ENCODE data around the gene NR2F1-AS1. TPM values are rescaled to one million over a fixed set of nuclear protein-coding genes. Genes with fewer than 3 reads are reported as not detected.

NR2F1-AS1 gene
- total and polyA plus RNA-seq, 2 donors (not counting 1 experiment from before 2014, with no cell fraction given) = not detected

DNA sequence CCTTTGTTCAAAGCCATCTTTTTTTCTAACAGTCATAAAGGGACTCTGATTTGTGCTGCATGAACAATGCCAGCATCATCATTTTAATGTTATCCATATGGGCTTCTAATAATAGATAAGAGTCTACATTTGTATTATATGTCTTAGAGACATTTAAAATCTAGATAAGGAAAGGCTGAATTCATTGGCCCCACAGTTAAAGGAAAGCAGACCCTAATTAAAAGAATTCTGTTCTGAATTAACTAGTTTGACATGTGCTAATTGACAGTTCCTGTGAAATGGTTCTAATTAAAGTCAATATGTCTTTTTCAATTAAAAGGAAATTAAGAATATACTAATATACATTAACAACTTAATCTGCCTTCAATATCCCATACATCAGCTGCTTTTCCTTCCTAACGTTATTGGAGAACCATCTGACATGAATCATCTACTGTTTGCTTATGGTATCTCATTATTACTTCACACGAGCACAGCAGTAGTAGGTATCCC, 104.7 kb downstream of the NR2F1-AS1 start:
- Histone ChIP-seq H4K20me1 (ENCODE audit: control insufficient read depth, insufficient read depth, low read length, poor library complexity, severe bottlenecking) (no peaks in the 10 kb centered on the region), H3K4me2 (replicated peaks; ENCODE audit: low read depth, low read length, poor library complexity, severe bottlenecking) (no peak overlapping the region), H2AFZ (ENCODE audit: insufficient read depth, low read depth, low read length, poor library complexity, severe bottlenecking) (no peak overlapping the region), H3K9ac (ENCODE audit: low read length) (no peak overlapping the region), H3K36me3 (replicated peaks in 1 of 2; ENCODE audit: control extremely low read depth in 1 of 2, control insufficient read depth in 1 of 2, extremely low read depth in 1 of 2, insufficient read depth in 2 of 2, low read length in 1 of 2) (no peaks in the 10 kb centered on the region), H3K27ac (ENCODE audit: low read length in 2 of 2) (no peak overlapping the region), H3K27me3 (replicated peaks in 1 of 4; ENCODE audit: control extremely low read depth in 1 of 4, control insufficient read depth in 3 of 4, insufficient read depth in 4 of 4, low read length in 3 of 4) (no peaks in the 10 kb centered on the region), H3K4me1 (ENCODE audit: control insufficient read depth in 2 of 2, insufficient read depth in 2 of 2, low read length in 2 of 2) (no peaks in the 10 kb centered on the region), H3K4me3 (ENCODE audit: control extremely low read depth in 1 of 5, extremely low read depth in 1 of 5, insufficient read depth in 1 of 5, low read depth in 2 of 5, low read length in 4 of 5) (no peak overlapping the region), H3K9me3 (ENCODE audit: control extremely low read depth in 1 of 3, control insufficient read depth in 2 of 3, insufficient read depth in 1 of 3, low read length in 2 of 3) (peaks cover 0 to 2% (median 0%) of the 10 kb centered on the region in 3 donors), H3K79me2 (ENCODE audit: control insufficient read depth, insufficient read depth, low read length) (no peaks in the 10 kb centered on the region)
- no peak for TF ChIP-seq EZH2 (IDR thresholded peaks at IDR 0.05; ENCODE audit: borderline replicate concordance, insufficient read depth, low read depth, low read length, poor library complexity, severe bottlenecking)
- TF ChIP-seq, protein P1, sequence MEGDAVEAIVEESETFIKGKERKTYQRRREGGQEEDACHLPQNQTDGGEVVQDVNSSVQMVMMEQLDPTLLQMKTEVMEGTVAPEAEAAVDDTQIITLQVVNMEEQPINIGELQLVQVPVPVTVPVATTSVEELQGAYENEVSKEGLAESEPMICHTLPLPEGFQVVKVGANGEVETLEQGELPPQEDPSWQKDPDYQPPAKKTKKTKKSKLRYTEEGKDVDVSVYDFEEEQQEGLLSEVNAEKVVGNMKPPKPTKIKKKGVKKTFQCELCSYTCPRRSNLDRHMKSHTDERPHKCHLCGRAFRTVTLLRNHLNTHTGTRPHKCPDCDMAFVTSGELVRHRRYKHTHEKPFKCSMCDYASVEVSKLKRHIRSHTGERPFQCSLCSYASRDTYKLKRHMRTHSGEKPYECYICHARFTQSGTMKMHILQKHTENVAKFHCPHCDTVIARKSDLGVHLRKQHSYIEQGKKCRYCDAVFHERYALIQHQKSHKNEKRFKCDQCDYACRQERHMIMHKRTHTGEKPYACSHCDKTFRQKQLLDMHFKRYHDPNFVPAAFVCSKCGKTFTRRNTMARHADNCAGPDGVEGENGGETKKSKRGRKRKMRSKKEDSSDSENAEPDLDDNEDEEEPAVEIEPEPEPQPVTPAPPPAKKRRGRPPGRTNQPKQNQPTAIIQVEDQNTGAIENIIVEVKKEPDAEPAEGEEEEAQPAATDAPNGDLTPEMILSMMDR (IDR thresholded peaks at IDR 0.05) = no peak
- H3K4me3 Mint-ChIP-seq = no peak overlapping the region
- H3K4me1 Mint-ChIP-seq = no peaks in the 10 kb centered on the region
- CTCF ChIA-PET = no interaction called here
- DNase-seq = no peak
- POLR2A ChIA-PET = no interaction called here
- no peak overlapping the region for H3K27ac Mint-ChIP-seq
- no peaks in the 10 kb centered on the region for H3K9me3 Mint-ChIP-seq (ENCODE audit: insufficient read depth)
- no peak for ATAC-seq (ENCODE audit: low read depth)
- intact Hi-C loops (cut with micrococcal nuclease) = no loop called here
- H3K27me3 Mint-ChIP-seq = no peaks in the 10 kb centered on the region
- no CpG with 5 or more reads among the region's 2 CpGs for WGBS (ENCODE audit: insufficient coverage)

DNA sequence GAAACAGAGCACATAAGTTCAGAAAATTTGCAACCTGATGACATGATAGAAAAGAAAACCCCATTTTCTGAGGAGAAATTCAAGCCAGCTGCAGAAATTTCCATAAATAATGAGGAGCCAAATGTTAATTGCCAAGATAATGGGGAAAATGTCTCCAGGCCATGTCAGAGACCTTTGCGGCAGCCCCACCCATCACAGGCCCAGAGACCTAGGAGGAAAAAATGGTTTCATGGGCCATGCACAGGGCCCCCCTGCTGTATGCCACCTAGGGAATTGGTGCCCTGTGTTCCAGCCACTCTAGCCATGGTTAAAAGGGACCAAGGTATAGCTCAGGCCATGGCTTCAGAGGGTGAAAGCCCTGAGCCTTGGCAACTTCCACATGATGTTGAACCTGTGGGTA, 118.1 kb downstream of the NR2F1-AS1 start:
- ATAC-seq (ENCODE audit: low read depth) = no peak
- H3K4me1 ChIP-seq (ENCODE audit: control insufficient read depth in 2 of 2, insufficient read depth in 2 of 2, low read length in 2 of 2) = no peaks in the 10 kb centered on the region
- no peak for TF ChIP-seq EZH2 (IDR thresholded peaks at IDR 0.05; ENCODE audit: borderline replicate concordance, insufficient read depth, low read depth, low read length, poor library complexity, severe bottlenecking)
- TF ChIP-seq, protein P1 (IDR thresholded peaks at IDR 0.05) = no peak
- ChIA-PET CTCF (no interaction called here), POLR2A (no interaction called here)
- H3K27me3 ChIP-seq (replicated peaks in 1 of 4; ENCODE audit: control extremely low read depth in 1 of 4, control insufficient read depth in 3 of 4, insufficient read depth in 4 of 4, low read length in 3 of 4) = no peaks in the 10 kb centered on the region
- H3K4me1 Mint-ChIP-seq = no peaks in the 10 kb centered on the region
- H3K27ac ChIP-seq (ENCODE audit: low read length in 2 of 2) = no peak overlapping the region
- H2AFZ ChIP-seq (ENCODE audit: insufficient read depth, low read depth, low read length, poor library complexity, severe bottlenecking) = no peak overlapping the region
- no peaks in the 10 kb centered on the region for H4K20me1 ChIP-seq (ENCODE audit: control insufficient read depth, insufficient read depth, low read length, poor library complexity, severe bottlenecking)
- H3K4me3 Mint-ChIP-seq = no peak overlapping the region
- intact Hi-C loops (cut with micrococcal nuclease) = no loop called here
- WGBS (ENCODE audit: insufficient coverage) = 100% methylated on average over 1 of the region's 1 CpG
- no peak overlapping the region for H3K9ac ChIP-seq (ENCODE audit: low read length)
- peaks cover 0 to 13% (median 7%) of the 10 kb centered on the region in 3 donors for H3K9me3 ChIP-seq (ENCODE audit: control extremely low read depth in 1 of 3, control insufficient read depth in 2 of 3, insufficient read depth in 1 of 3, low read length in 2 of 3)
- no peak for DNase-seq
- no peaks in the 10 kb centered on the region for H3K27me3 Mint-ChIP-seq
- no peaks in the 10 kb centered on the region for H3K79me2 ChIP-seq (ENCODE audit: control insufficient read depth, insufficient read depth, low read length)
- H3K4me2 ChIP-seq (replicated peaks; ENCODE audit: low read depth, low read length, poor library complexity, severe bottlenecking) = no peak overlapping the region
- H3K9me3 Mint-ChIP-seq (ENCODE audit: insufficient read depth) = peaks cover 4% of the 10 kb centered on the region
- H3K4me3 ChIP-seq (ENCODE audit: control extremely low read depth in 1 of 5, extremely low read depth in 1 of 5, insufficient read depth in 1 of 5, low read depth in 2 of 5, low read length in 4 of 5) = no peak overlapping the region
- no peaks in the 10 kb centered on the region for H3K36me3 ChIP-seq (replicated peaks in 1 of 2; ENCODE audit: control extremely low read depth in 1 of 2, control insufficient read depth in 1 of 2, extremely low read depth in 1 of 2, insufficient read depth in 2 of 2, low read length in 1 of 2)
- no peak overlapping the region for H3K27ac Mint-ChIP-seq
